GM12891 (cell line): ENCODE data around the gene DCLRE1C.

Experiments used
- POLR2A ChIP-seq: IDR thresholded peaks from 2 replicates; pipeline ENCODE4 v1.6.1; 2011; ENCODE audit warnings: low read depth, low read length, control low read depth
- POLR2AphosphoS5 ChIP-seq: IDR thresholded peaks from 2 replicates; pipeline ENCODE4 v1.6.1; 2011; ENCODE audit warnings: low read depth, low read length, control low read depth
- TAF1 ChIP-seq: IDR thresholded peaks from 2 replicates; pipeline ENCODE4 v1.6.1; 2011; ENCODE audit warnings: low read depth, low read length, control low read depth

DNA sequence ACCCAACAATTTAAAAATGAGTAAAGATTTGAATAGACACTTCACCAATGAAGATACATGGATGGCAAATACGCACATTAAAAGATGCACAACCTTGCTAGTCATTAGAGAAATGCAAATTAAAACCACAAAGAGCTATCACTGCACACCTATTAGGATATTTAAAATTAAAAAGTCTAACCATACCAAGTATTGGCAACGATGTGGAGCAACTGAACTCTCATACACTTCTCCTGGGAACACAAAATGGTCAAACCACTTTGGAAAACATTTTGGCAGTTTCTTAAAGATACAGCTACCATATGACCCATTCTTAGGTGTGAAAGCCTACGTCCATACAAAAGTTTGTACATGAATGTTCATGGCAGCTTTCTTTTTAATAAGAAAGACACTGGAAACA, 36.1 kb downstream of the DCLRE1C start:
- no peak for TF ChIP-seq POLR2A
- TF ChIP-seq POLR2AphosphoS5 = no peak
- TF ChIP-seq TAF1 = no peak
